Activated CD4-positive, alpha-beta T cell treated with anti-CD3 and anti-CD28 coated beads for 1 hour (primary cell): ENCODE results near the gene TSPAN15.
"Not testable (repeated sequence)": the region's sequence is repeated elsewhere in the genome, so short reads cannot be mapped to it uniquely, and the experiment has no call there.

ENCODE experiments used
- DNase-seq: peaks from one replicate; pipeline ENCODE4 v3.0.0-alpha.2; 2020

The TSPAN15 gene

DNA sequence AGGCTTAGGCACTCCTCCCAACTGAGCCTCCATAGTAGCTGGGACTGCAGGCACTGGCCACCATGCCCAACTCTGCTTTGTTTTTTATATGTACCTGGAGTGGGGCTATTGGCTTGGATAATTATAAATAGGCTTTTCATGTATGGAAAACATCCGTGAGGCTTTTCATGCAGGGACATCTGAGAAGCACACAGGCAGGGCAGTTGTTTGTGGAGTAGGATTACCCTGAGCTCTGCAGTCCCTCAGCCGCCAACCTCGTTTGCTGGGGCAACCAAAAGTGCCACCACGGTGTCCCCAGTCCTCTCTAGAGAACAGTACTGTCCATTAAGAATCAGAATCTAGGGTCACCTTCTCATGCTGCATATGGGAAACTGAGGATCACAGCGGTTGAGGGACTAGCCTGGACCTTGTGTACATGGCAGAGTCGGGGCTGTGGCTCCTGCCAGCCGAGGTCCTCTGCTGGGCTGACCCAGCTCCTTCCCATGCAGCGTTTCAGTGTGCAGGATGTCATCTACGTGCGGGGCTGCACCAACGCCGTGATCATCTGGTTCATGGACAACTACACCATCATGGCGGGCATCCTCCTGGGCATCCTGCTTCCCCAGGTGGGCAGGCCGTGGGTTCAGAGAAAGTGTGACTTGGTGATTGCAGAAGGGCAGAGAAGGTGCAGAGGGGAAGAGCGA is 54.5 kb downstream of the TSPAN15 start:
- peak; percentile 5 for DNase-seq

DNA sequence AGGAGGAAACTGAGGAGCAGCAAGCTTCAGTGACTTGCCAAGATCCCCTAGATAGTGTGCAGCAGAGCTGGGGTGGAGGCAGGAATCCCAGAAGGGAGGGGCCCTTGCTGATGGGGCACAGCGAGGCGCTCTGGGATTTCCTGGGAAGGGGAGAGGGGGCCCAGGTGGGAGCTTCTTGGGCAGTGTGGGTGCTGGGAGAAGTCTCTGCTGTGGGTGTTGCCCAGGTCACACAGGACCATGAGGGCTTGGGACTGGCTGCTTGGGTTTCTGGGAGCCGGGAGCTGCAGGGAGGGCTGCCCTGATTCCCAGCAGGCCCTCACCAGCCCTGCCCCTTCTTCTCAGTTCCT is 55.2 kb downstream of the TSPAN15 start:
- no peak for DNase-seq

DNA sequence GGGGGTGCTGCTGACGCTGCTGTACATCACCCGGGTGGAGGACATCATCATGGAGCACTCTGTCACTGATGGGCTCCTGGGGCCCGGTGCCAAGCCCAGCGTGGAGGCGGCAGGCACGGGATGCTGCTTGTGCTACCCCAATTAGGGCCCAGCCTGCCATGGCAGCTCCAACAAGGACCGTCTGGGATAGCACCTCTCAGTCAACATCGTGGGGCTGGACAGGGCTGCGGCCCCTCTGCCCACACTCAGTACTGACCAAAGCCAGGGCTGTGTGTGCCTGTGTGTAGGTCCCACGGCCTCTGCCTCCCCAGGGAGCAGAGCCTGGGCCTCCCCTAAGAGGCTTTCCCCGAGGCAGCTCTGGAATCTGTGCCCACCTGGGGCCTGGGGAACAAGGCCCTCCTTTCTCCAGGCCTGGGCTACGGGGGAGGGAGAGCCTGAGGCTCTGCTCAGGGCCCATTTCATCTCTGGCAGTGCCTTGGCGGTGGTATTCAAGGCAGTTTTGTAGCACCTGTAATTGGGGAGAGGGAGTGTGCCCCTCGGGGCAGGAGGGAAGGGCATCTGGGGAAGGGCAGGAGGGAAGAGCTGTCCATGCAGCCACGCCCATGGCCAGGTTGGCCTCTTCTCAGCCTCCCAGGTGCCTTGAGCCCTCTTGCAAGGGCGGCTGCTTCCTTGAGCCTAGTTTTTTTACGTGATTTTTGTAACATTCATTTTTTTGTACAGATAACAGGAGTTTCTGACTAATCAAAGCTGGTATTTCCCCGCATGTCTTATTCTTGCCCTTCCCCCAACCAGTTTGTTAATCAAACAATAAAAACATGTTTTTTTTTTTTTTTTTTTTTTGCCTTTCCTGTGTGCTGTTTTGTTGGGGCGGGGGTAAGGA is 55.8 kb downstream of the TSPAN15 start:
- peak; percentile 7 for DNase-seq

DNA sequence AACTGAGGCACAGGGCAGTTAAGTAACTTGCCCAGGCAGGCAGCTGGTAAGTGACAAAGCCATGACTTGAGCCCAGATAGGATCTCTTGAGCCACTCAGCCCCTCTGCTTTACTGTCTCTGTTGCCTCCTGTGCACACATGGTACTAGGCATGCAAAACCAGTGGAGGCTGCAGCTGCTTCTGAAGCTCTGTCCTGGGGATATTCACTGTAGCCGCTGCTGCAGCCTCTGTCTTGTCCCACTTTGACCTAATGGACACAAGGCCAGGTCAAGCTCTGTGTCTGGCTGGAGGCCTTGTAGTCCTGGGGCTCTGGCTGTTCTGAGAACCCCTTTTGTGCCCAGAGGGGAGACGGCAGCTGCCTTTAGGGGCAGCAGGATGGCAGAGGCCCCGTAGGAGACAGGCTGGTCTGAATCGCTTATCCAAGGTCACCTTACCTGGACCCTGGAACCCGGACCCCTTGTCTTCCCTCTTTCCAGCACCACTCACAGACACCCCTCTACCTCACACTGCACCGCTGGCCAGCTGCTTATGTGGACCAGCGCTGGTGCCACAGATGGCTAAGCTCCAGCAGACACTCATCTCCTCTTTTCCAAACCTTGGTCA is 57.6 kb downstream of the TSPAN15 start:
- no peak for DNase-seq

DNA sequence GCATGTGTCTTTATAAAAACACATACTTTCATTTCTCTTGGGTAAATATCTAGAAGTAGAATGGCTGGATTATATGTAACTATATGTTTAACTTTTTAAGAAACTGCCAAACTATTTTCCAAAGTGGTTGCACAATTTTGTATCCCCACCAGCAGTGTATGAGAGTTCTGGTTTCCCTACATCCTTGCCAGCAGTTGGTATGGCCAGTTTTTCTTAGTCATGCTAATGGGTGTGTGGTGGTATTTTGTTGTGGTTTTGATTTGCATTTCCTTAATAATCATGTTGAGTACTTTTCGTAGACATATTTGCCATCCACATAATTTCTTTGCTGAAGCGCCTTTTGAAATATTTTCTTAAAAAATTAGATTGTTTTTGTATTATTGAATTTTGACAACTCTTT is 61.6 kb downstream of the TSPAN15 start:
- no peak for DNase-seq

DNA sequence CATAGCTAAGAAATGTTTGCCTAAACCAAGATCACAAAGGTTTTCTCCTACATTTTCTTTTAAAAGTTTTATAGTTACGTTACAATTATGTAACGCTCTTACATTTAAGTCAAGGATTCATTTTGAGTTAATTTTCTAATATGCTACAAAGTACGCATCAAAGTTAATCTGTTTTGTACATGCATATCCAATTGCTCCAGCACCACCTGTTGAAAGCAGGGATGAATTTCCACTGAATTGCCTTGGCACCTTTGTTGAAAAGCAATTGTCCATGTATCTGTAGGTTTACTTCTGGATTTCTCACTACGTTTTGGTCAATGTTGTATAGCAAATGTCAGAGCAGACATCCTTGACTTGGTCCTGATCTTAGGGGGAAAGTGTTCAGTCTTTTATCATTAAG is 62.4 kb downstream of the TSPAN15 start:
- DNase-seq, result no peak

DNA sequence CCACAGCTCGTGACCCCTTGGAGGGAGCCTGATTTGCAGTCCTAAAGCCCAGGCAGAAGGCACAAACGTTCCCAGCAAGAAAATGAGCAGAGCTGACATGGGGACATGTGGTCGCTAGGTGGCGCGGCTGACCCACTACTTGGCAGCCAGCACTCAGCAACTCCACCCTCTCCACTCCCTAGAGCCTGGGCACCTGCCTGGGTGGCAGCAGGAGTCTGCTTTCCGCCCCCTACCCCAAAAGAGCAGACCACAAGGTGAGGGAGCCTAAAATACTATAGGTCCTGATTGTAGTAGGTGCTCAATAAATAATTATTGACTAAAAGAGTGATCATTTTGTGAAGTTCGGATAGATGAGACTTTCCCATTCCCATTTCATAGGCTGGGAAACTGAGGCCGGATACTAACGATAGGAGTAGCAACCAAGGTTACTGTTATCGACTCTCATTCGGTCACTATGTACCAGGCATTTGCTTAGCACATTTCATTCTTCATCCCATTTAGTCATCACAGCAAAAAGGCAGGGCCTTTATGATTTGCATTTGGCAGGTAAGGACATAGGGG is 64.5 kb downstream of the TSPAN15 start:
- DNase-seq, result peak; percentile 68

DNA sequence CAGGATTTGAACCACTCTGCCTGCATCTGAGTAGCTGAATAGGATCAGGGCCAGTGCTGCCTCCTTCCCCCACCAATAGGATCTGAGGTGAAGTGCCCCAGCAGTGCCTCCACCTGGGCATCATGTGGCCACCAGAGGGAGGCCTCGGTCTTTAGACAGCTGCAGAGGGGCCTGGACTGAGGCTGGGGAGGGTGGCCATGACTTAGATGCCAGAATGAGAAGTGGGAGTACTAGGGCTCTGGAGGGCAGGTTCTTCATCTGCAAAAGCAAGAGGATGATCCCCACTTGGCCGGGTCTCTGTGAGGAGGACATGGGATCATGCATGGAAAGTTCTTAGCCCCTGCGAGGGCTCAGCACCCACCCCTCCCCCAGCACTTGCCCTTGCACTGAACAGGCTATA is 65.1 kb downstream of the TSPAN15 start:
- no peak for DNase-seq

DNA sequence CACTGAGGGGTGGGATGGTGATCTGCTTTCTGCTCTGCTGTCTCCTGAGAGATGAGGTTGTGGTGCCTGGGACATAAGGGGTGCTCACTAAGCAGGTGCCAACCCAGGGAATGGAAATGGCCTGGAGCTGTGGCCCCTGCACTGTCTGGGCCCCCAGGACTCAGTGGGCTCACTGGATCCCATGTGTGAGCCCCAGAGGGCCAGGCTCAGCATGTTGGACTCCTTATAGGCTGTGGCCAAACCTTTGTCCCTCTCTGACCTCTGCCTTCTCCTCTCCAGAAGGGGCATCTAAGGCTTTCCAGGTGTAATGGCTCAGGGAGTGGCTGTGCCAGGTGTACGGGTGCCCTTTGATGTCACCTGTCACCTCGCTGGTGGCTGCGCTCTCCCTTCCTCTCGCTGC is 65.5 kb downstream of the TSPAN15 start:
- no peak for DNase-seq

DNA sequence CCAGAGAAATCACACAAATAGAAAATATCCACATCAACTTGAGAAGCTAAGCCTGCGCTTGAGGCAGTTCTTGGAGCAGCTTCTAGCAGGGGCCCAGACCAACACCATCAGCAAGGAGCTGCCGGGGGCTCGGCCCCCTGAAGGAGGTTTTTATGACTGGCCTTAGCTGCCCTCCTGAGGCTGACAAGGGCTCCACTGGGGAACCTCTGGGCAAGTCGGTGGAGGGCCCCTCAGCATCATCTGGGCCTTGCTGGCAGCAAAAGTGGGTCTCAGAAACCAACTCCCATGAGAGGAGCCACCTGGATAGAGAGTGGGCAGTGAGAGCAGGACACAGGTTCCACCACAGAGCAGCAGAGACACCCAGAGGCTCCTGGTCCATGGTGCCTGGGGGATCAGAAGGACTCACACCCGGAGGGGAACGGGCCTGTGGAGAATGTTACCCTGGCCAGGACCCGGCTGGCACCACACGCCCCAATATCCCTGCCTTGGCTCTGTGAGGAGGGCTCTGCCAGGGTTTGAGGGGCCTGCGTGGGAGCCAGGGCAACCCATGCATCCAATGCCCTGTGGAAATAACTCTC is 66.1 kb downstream of the TSPAN15 start:
- DNase-seq, result no peak

DNA sequence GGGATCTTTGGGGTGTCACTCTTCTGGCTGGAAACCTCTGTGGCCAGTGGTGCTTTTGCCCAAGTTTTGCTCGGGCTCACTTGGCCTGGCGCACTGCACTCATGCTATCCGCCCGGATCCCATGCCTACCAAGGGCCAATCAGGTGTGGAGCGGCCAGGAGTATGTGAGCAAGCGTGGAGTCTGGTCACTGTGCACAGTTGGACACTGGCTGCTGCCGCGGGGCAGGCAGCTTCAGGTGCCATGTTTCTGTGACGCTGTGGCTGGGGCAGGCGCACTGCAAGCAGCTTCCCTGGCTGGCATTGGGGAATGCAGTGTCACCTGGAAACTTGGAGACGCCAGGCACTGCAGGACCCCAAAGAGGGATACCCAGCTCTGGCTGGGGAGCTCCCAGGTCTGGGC is 76.7 kb downstream of the TSPAN15 start:
- DNase-seq, result no peak

DNA sequence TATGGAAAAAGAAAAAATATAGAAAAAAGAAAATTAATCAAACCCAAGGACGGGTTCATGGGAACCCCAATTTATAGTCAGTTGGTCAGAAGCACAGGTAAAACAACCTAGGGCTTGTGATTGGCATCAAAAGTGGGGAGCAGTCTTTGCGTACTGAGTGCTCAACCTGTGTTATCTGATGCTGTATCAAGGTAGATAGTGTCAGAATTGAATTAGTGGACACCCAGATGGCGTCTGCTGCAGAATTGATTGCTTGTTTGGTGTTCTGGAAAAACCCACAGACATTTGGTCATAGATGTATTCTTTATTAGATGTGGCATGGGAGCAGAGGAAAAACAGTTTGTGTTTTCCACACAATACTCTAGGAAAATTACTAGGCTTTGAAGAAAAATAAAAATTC is 82.4 kb downstream of the TSPAN15 start:
- DNase-seq, result no peak

DNA sequence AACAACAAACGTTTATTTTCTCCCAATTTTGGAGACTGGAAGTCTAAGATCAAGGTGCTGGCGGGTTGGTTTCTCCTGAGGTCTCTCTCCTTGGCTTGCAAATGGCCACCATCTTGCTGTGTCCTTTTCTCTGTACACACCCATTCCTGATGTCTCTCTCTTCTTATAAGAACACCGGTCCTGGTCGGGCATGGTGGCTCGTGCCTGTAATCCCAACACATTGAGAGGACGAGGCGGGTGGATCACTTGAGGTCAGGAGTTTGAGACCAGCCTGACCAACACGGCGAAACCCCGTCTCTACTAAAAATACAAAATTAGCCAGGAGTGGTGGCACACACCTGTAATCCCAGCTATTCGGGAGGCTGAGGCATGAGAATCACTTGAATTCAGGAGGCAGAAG is 85.3 kb downstream of the TSPAN15 start:
- DNase-seq, result not testable (repeated sequence)

DNA sequence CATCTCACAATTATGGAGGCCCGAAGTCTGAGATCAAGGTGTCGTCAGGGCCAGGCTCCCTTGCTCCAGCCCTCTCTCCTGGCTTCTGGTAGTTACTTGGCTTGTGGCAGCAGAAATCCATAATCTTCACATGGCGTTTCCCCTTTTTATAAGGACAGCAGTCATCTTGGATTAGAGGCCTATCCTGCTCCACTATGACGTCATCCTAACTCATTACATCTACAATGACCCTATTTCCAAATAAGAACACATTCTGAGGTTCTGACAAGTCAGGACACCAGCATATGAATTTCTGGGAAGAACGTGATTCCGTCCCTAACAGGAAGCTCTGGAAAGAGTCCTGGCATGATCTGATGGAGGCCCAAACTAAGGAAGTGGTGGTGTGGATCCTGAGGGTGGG is 86.2 kb downstream of the TSPAN15 start:
- DNase-seq, result no peak

DNA sequence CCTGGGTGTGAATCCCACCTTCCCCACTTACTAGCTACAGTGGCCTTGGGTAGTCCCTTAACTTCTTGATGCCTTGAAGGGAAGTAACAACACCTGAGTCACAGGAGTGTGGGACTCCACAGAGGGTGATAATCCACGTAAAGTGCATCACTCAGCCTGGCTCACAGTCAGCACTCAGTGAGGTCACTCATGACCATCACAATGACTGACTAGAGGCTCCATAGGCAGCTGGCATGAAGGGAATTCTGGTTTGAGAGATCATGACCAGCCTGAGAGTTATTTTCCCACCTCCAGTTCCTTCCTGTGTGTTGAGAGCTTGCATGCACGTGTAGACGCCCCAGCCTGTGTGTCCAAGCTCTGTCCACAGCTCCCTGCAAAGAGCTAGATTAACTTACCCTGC is 87.2 kb downstream of the TSPAN15 start:
- no peak for DNase-seq

DNA sequence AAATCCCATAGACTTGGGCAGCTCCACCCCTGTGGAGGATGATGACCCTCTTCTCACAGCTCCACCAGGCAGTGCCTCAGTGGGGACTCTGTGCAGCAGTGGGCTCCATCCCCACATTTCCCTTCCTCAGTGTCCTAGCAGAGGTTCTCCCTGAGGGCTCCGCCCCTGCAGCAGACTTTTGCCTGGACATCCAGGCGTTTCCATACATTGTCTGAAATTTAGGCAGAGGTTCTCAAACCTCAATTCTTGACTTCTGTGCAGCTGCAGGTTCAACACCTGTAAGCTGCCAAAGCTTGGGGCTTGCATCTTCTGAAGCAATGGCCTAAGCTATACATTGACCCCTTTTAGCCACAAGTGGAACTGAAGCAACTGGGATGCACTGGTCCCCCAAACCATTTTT is 90.2 kb downstream of the TSPAN15 start:
- no peak for DNase-seq

DNA sequence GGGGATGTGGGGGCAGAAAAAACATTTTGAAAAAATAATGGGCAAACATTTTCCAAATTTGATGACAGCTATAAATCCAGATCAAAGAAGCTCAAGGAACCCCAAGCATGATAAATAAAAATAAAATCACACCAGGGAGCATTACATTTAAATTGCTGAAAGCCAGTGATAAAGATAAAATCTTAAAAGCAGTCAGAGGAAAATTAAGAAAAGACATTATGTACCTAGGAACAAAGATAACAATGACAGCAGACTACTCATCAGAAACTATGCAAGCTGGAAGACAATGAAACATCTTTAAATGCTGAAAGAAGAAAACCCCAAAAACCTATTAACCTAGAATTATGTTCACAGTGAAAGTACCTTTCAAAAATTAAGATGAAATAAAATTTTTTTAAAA is 98.7 kb downstream of the TSPAN15 start:
- no peak for DNase-seq

DNA sequence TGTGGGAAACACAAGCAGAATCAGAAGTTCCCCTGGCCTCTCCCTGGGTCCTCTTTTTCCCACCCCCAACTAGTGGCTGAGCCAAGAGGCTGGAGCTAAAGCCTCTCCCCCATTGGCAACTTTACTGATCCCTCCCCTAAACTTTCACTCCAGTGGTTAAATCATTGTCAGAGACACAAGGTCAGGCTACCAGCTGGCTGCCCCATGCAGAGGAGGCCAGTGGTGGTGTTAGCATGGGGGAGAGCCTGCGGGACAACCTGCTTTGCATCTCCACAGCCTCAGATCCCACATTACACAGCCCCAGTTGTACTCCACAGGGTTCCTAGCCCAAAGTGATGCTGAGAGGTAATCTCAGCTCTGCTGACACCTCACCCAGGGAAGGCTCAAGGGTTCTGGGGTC is 101.0 kb downstream of the TSPAN15 start:
- no peak for DNase-seq

DNA sequence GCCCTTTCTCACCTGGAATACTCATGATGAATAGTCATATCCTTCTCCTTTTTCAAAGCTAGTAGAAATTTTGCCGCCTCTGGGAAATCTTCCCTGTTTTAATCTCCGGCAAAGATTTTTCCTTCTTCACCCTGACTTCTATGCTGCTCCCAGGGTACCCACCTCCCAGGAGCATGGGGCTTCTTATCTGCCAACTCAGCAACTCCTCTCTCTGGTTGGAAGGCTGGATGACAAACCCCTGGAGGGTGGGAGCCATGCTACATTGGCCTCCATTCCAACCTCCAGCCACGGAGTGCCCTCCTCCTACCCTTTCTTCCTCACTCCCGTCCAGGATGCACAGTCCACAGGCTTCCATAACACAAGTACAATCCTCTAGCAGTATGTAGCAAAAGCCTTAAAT is 102.1 kb downstream of the TSPAN15 start:
- DNase-seq, result no peak

DNA sequence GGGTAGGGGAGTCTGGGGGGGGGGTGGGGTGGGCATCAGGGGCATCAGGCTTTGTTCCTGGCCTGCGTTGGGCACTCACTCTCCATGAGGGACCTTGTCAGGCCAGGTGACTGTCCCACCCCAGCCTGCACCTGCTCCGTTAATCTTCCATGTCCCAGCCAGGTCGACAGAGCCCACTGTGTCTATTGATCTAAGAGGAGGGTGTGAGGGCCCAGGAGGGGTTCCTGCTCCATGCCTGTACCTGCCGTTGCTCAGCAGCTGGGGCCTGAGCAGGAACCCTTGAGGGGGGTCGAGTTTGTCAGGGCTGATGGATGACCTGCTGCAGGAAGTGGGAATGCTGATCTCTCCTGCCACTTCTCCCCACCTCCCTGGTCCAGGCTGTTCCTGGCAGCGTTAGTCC is 103.3 kb downstream of the TSPAN15 start:
- no peak for DNase-seq
